Measurements from ENCODE around the gene LCN9. TPM values are rescaled to one million over a fixed set of nuclear protein-coding genes. Genes with fewer than 3 reads are reported as not detected.

Gene LCN9
- total and polyA plus RNA-seq, 8 donors = not detected

DNA sequence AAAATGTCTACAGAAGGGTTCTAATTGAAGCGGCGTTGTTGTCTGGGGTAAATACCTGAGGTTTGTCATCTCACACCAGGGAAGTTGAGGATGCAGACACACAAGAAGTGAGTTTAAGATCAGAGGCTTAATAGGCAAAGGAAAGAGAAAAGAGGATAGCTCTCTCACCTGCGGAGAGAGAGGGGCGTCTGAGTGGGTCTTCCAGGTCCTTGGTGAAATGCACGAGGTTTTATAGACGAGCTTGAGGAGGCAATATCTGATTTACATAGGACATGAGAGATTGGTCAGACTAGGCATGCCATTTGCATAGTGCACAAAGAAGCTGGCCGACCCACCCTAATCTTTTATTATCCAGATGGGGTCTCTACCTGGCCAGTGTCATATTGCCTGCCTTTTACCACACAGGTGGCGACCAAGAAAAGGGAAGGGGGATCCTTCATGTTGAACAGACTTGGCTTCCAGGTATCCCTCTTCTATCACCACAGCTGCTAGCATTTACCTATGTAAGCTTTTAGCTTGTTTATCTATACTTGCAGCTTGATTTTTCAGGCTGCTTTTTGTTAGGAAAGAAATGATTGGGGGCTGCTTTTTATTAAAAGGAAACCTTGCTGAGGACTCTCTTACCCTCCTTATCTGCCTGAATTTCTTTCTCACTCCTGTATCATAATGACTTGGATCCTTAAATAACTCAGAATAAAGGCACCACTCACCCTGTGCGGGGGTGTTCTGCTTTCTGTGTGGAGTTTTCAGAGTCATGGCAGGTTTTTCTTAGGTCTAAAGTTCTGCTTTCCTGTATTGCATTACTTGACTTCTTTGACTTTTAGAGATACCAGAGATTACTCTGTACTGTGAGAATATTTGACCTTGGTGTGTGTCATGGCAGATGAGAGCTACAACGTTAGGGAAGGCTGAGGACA is 14.4 kb upstream of the LCN9 start:
- no peak overlapping the region for H3K4me3 ChIP-seq
- DNase-seq (no peak), ATAC-seq (no peak)
- intact Hi-C loops (cut with DNase I) = no loop called here
- TF ChIP-seq, protein P1, sequence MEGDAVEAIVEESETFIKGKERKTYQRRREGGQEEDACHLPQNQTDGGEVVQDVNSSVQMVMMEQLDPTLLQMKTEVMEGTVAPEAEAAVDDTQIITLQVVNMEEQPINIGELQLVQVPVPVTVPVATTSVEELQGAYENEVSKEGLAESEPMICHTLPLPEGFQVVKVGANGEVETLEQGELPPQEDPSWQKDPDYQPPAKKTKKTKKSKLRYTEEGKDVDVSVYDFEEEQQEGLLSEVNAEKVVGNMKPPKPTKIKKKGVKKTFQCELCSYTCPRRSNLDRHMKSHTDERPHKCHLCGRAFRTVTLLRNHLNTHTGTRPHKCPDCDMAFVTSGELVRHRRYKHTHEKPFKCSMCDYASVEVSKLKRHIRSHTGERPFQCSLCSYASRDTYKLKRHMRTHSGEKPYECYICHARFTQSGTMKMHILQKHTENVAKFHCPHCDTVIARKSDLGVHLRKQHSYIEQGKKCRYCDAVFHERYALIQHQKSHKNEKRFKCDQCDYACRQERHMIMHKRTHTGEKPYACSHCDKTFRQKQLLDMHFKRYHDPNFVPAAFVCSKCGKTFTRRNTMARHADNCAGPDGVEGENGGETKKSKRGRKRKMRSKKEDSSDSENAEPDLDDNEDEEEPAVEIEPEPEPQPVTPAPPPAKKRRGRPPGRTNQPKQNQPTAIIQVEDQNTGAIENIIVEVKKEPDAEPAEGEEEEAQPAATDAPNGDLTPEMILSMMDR (IDR thresholded peaks at IDR 0.05) = no peak
- no peaks in the 10 kb centered on the region for H3K4me1 ChIP-seq
- no peak overlapping the region for H3K27ac ChIP-seq
- H3K36me3 ChIP-seq = no peaks in the 10 kb centered on the region
- H3K9me3 ChIP-seq = peaks cover 0 to 56% of the 10 kb centered on the region in 2 donors
- H3K27me3 ChIP-seq = no peaks in the 10 kb centered on the region

DNA sequence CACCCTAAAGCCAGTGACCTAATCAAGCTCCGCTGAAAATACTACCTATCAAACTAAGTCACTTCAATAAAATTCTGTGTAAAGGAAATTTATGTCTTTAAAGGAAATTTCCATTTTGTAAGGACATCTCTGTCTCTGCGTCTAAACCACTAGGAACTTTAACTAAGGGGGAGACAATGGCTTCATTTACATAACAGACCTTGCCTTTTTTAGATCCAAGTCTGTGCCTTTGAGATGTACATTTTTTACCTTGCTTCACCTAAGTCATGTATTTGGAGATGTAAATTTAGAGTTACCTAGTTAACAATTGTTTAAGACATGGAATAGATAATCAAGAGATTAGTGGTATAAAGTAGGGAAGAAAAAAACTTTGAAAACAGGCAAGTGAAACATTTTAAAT is 13.6 kb upstream of the LCN9 start:
- ATAC-seq (no peak), DNase-seq (no peak)
- Histone ChIP-seq H3K4me1 (no peaks in the 10 kb centered on the region), H3K4me3 (no peak overlapping the region), H3K9me3 (peaks cover 0 to 48% of the 10 kb centered on the region in 2 donors), H3K36me3 (no peaks in the 10 kb centered on the region), H3K27ac (no peak overlapping the region), H3K27me3 (no peaks in the 10 kb centered on the region)
- TF ChIP-seq, protein P1 (IDR thresholded peaks at IDR 0.05) = no peak
- intact Hi-C loops (cut with DNase I) = no loop called here

DNA sequence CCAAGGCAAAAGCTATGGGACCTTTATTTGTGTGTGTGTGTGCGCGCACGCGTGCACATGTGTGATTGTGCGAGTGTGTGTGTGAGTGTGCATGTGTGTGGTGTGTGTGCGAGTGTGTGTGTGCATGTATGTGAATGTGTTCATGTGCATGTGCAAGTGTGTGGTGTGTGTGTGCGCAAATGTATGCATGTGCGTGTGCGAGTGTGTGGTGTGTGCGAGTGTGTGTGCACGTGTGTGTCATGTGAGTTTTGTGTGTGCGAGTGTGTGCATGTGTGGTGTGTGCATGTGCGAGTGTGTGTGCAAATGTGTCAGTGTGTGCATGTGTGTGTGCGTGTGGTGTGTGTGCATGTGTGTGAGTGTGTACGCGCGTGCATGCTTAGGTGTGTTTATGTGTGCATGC is 12.7 kb upstream of the LCN9 start:
- Histone ChIP-seq H3K27me3 (peaks cover 0 to 5% of the 10 kb centered on the region in 2 donors), H3K27ac (no peak overlapping the region), H3K36me3 (no peaks in the 10 kb centered on the region), H3K4me1 (no peaks in the 10 kb centered on the region), H3K9me3 (peaks cover 0 to 39% of the 10 kb centered on the region in 2 donors), H3K4me3 (no peak overlapping the region)
- TF ChIP-seq, protein P1 (IDR thresholded peaks at IDR 0.05) = no peak
- intact Hi-C loops (cut with DNase I) = no loop called here
- ATAC-seq (no peak), DNase-seq (no peak)

DNA sequence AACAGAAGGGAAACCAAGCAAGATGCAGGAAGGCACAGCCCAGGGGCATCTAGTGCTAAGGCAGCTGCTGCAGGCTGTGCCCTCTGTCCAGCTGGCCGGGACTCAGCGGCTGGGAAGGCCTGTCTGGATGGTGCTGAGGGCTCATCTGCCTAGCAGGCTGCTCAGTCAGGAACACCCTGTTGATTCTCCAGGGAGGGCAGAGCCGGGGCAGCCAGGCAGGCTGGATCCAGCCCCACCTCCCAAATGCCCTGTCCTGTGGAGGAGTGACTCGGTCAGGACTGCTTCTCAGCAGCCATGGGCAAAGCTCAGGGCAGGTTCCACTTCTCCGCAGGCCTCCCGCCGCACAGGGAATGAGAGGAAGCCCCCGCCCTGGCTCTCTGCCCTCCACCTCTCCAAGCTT is 7.8 kb upstream of the LCN9 start:
- Histone ChIP-seq H3K9me3 (no peaks in the 10 kb centered on the region), H3K27ac (no peak overlapping the region), H3K4me3 (no peak overlapping the region), H3K4me1 (no peaks in the 10 kb centered on the region), H3K36me3 (no peaks in the 10 kb centered on the region), H3K27me3 (peaks cover 0 to 14% of the 10 kb centered on the region in 2 donors)
- ATAC-seq = no peak
- intact Hi-C loops (cut with DNase I) = no loop called here
- TF ChIP-seq, protein P1 (IDR thresholded peaks at IDR 0.05) = no peak
- DNase-seq = no peak

DNA sequence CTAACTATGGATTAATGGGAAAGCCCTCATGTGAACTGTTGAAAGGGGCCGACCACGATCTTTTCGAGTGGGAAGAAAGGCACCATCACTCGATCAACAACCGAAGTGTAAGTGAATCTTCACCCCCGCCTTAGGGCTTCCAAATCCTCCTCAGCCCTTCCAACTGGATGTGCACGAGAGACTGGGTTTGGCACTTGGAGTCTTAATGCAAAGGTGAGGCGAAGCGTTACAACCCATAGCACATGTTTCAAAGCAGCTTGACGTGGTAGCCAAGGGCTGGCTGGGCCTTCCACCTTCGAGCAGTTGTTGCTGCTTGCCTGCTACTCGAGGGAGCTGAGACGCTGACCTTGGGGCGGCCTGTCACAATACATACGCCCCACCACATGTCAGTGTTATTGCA is 5.7 kb upstream of the LCN9 start:
- Histone ChIP-seq H3K9me3 (no peaks in the 10 kb centered on the region), H3K36me3 (no peaks in the 10 kb centered on the region), H3K27ac (no peak overlapping the region), H3K27me3 (peaks cover 0 to 21% of the 10 kb centered on the region in 2 donors), H3K4me3 (no peak overlapping the region), H3K4me1 (no peaks in the 10 kb centered on the region)
- no peak for ATAC-seq
- no peak for DNase-seq
- intact Hi-C loops (cut with DNase I) = no loop called here
- TF ChIP-seq, protein P1 (IDR thresholded peaks at IDR 0.05) = no peak

Measured in left lung (tissue), 10 donors.